Stimulated activated CD8-positive, alpha-beta memory T cell treated with anti-CD3 and anti-CD28 coated beads, Interleukin-7, amount 100 ng/mL, for 24 hours (primary cell): ENCODE measurements around the gene TRIM67.
"Not testable (repeated sequence)": the region's sequence is repeated elsewhere in the genome, so short reads cannot be mapped to it uniquely, and the experiment has no call there.

ENCODE experiments used
- DNase-seq: peaks from one replicate; pipeline ENCODE4 v3.0.0-alpha.2; 2020; ENCODE audit warnings: low read depth

Gene TRIM67

DNA sequence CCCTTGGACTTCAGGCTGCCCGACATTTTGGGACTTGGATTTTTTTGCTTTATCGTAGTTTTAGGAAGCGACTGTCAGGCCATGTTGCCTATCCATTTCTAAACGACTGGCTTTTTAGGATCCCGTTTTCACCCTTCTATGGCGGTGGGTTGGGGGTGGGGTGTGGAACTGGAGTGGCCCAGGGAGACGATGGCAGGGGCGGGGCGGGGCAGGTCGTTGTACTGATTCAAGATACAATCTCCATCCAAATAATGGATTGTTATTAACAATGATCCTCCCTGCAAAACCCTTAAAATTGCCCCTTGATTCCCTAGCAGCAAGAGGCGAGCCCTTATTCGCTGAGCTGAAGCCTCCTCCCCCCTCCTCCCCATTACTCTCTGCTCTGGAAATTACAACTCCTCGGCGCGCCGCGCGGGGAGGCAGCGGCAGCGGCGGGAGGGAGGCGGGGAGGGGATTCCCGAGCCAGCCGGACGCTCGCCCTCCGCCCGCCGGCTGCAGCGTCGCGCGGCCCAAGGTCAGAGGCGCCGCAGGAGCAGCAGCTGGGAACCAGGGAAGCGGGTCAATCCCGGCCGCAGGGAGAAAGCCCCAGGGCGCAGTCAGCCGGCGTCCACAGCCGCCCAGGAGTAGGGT is at the start of gene TRIM67:
Gene TRIM67, plus strand, starts transcription at position 392 of the 630 bp plus-strand sequence. CDS start 912 bp downstream, outside the sequence.
- DNase-seq, result no peak

- DNase-seq, result no peak
These were observed 45.1 kb upstream of the TRIM67 start for GRCh38 chr1:231116738-231117137.

- DNase-seq, result no peak
These were observed 43.0 kb upstream of the TRIM67 start for GRCh38 chr1:231118704-231119453.

DNA sequence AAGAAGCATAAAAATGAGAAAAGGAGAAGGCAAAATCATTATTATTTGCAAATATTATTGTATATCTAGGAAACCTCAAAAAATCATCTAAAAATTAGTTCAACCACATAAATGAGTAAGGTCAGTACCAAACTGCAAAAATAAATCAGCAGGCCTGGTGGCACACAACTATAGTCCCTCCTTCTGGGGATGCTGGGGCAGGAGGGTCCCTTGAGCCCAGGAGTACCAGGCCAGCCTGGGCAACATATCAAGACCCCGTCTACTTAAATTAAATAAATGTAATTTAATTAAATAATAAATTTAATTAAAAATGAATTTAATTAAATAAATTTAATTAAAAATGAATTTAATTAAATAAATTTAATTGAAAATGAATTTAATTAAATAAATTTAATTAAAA is 40.3 kb upstream of the TRIM67 start:
- no peak for DNase-seq

DNA sequence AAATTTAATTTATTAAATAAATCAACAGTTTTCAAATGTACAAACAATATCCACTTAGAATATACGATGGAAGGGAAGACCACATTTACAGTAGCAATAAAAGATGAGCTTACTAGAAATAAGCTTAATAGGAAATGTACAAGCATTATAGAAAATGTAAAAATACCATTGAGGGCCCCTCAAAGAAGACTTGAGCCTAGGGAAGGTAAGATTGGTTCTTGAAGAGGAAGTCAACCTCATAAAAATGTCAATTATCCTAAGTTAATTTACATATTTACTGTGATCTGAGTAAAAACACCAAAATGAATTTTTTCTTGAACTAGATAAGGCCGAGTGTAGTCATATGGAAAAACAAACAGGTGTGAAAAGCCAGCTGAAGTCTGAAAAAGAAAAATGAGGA is 39.7 kb upstream of the TRIM67 start:
- no peak for DNase-seq

GRCh38 chr1:231124746-231125145 is 37.1 kb upstream of the TRIM67 start:
- no peak for DNase-seq

DNA sequence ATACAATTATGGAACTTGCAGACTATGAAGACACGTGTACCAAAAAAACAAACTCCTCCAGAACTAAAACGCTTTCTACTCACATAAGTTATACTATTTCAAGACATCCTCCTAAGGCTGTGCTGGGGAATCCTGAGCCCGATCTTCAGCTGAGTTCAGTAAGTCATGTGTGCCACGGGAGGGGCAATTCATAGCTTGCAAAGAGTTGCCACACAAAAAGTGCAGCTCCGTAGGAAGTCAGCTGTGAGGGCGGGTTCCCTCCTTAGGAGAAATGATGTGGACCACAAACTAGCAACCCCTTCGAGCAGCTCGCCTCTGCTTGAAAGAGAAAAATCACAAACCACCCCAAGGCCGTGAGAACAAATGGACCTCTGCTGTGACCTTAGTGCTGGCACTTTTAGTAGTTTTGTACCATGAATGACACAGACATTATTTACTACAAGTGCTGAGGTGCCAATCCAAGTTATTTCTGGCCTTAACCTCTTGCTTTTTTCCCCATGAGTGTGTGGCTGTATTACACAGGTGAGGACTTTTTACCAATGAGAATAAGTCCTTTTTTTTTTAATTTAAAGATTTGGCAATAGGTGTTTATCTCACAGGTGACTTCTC is 35.8 kb upstream of the TRIM67 start:
- no peak for DNase-seq

DNA sequence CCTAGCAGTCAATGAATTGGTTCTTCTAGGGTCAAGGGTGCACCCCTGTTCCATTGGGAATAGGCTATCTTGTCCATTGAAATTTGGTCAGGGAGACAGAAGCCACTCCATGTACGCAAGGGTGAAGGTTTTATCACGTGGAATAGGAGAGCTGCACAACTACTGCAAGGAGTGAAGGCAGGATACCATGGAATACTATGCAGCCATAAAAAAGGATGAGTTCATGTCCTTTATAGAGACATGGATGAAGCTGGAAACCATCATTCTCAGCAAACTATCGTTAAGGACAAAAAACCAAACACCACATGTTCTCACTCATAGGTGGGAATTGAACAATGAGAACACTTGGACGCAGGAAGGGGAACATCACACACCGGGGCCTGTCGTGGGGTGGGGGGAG is 34.8 kb upstream of the TRIM67 start:
- not testable (repeated sequence) for DNase-seq

DNA sequence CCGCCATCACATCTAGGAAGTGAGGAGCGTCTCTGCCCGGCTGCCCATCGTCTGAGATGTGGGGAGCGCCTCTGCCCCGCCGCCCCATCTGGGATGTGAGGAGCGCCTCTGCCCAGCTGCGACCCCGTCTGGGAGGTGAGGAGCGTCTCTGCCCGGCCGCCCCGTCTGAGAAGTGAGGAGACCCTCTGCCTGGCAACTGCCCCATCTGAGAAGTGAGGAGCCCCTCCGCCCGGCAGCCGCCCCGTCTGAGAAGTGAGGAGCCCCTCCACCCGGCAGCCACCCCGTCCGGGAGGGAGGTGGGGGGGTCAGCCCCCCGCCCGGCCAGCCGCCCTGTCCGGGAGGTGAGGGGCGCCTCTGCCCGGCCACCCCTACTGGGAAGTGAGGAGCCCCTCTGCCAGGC is 33.4 kb upstream of the TRIM67 start:
- not testable (repeated sequence) for DNase-seq

DNA sequence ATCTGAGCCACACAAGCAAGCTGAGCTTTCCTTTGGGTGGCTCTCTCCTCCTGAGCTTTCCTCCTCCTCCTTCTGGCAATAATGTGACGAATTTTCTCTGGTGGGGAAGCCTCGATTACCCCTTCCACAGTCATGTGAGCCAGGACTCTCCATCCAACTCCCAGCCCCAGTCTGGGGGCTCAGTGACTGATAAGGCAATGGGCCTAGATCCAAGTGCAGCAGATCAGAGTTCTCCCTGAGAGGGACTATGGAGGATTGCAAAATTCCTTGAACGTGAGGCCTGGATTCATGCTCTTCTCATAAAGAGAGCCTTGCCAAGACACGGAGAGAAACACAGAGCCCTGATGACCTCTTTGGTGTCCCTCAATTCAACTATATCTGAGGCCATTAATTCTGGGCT is 31.3 kb upstream of the TRIM67 start:
- no peak for DNase-seq

- not testable (repeated sequence) for DNase-seq
These were observed 29.3 kb upstream of the TRIM67 start for GRCh38 chr1:231132591-231132990.

- DNase-seq, result no peak
These were observed 27.2 kb upstream of the TRIM67 start for GRCh38 chr1:231134624-231135023.

DNA sequence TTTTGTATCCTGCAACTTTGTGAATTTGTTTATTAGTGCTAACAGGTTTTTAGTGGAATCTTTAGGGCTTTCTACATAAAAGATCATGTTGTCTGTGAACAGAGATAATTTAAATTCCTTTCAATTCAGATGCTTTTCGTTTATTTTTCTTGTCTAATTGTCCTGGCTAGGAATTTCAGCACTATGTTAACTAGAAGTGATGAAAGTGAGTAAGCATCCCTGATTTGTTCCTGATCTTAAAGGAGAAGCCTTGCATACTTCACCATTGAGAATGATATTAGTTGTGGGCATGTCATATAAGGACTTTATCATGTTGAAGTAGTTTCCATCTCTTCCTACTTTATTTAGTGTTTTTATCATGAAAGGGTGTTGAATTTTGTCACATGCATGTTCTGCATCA is 23.6 kb upstream of the TRIM67 start:
- no peak for DNase-seq

DNA sequence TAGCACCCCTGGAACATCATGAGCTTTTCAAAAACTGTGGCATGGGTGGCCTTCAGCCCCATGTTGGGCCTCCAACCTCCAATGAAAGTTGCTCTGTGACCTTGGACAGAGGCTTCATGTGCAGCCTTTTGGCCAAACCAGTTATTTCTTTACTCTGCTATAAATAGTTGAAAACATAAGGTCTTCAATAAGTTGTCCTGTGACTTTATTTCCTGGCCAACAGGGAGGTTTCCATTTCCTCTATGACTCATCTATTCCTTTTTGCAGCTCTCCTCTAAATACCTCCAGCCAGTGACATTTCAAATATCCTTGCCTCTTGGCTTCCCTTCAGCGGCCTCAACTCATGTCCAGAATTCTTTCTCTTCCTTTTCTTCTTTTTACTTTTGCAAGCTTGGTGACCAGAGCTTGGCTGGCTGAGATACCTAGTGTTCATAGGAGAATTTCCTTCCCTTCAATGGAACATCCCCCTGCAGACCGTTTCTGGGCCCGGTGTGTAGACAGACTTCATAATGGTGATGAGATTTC is 22.7 kb upstream of the TRIM67 start:
- DNase-seq, result no peak

DNA sequence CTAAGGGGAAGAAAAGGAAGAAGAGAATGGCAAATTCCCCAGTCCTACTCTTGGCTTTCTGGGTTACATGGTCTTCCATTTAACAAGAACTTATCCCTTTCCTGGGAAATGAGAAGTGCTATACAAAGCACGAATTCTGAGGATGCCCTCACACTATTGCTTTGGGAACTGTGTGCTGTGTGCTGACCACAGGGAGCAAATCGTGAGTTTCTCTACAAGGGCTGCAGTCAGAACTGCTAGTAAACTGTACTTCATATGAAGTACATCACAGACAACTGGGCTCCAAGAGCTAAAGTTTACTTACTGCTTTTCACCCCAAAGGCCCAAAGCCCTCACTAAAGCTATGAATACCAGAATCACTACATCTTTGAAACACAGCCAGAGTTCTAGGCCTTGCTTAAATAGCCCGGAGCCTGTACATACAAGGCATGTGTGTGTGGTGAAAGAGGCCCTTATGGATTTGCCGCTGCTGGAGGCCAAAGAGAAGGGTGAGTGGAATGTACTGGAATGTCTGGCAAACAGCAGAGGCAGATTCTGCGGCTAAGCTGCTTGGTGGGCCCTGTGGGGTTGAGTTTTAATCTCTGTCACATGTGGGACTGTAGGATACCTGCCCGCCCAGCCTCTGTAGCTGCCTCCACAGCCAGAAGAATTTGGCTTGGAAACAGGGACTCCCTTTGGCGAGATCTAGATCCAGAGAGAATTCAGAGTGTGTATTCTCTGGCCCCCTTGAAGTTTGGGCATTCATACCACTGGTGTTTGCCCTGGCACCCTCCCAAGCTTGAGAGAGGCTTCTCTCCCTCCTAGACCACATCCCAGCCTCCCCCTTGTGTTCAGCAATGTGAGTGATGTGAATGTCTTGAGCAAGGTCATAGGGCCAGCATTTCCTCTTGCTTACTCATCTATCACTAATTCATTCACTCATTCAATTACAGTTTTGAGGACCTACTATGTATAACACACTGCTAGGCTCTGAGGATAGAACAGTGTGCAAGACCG is 21.9 kb upstream of the TRIM67 start:
- no peak for DNase-seq

GRCh38 chr1:231144416-231145193 is 17.3 kb upstream of the TRIM67 start:
- DNase-seq, result no peak

GRCh38 chr1:231147896-231148295 is 14.0 kb upstream of the TRIM67 start:
- DNase-seq, result no peak

DNA sequence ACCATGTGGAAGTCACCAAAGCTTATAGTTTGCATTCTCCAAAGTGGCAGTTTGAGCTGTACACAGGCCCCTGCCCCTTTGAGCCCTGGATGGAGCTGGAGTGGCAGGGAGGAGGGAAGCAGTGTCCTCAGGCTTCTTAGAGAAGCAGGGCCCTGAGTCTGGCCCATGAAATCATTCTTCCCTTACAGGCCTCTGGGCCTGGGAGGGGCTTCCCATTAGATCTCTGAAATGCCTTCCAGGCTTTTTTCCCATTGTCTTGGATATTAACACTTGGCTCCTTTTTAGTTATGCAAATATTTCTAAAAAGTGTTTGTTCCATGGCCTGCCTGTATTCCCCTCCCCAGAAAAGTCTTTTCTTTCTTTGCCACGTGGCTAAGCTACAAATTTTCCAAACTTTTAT is 10.0 kb upstream of the TRIM67 start:
- no peak for DNase-seq

DNA sequence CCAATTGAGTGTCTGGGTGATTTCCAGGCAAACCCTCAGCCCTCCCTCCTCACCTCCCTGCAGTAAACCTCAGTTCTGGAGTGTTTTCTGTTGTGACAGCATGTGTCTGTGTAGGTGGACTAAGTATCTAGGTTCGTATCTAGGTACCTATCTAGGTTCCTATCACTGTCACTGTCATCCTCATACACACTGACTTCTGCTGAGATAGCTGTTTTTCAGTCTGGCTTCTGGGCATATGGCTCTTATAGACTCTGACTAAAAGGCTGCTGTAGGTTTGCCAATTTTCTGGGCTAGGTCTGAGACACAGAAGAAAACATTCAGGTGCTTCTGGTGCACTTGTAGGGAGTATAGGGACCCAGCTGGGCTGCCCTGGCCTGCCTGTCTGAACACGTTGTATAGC is 8.1 kb upstream of the TRIM67 start:
- no peak for DNase-seq

- DNase-seq, result no peak
These were observed 6.0 kb upstream of the TRIM67 start for GRCh38 chr1:231155808-231156207.

DNA sequence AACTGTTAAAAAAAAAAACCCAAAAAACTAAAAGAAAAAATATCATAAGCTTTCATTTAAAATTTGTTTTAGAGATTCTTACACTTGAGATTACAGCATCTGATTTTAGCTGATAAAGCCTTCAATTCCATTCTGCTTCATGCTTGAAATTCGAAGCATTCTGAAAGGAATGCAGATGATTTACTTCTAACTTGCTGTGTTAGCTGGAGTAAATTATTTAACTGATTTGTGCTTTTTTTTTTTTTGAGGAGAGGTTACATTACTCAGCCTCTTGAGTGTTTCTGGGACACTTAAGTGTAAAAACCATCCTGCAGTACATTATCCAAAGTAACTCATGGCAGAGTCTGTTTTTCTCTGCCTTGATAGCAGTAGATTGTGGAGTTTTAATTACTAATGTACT is 4.5 kb upstream of the TRIM67 start:
- no peak for DNase-seq
